ENCODE measurements around the gene TNFRSF25.

TNFRSF25 gene

GRCh38 chr1:6426972-6427350, 39.0 kb downstream of the TNFRSF25 start:
- Histone ChIP-seq H3K4me2 (ENCODE audit: insufficient read depth, low read length) (no peak overlapping the region), H3K9me3 (ENCODE audit: insufficient read depth, low read length, severe bottlenecking) (no peaks in the 10 kb centered on the region), H3K9ac (ENCODE audit: low read depth, low read length) (no peak overlapping the region), H2AFZ (ENCODE audit: low read depth, low read length) (no peak overlapping the region), H3K4me3 (ENCODE audit: low read depth in 1 of 2, low read length in 2 of 2) (no peak overlapping the region), H3K79me2 (ENCODE audit: insufficient read depth, low read length) (no peaks in the 10 kb centered on the region), H3K36me3 (ENCODE audit: insufficient read depth, low read length) (no peaks in the 10 kb centered on the region), H3K4me1 (ENCODE audit: insufficient read depth, low read length) (peaks cover 4% of the 10 kb centered on the region; the same call in 1 of the 2 replicates), H4K20me1 (ENCODE audit: insufficient read depth, low read length) (peaks cover 3% of the 10 kb centered on the region; the same call in 1 of the 2 replicates), H3K27me3 (ENCODE audit: insufficient read depth, low read length, poor library complexity) (peaks cover 7% of the 10 kb centered on the region), H3K27ac (ENCODE audit: low read length) (no peak overlapping the region)
- TF ChIP-seq, protein P1, sequence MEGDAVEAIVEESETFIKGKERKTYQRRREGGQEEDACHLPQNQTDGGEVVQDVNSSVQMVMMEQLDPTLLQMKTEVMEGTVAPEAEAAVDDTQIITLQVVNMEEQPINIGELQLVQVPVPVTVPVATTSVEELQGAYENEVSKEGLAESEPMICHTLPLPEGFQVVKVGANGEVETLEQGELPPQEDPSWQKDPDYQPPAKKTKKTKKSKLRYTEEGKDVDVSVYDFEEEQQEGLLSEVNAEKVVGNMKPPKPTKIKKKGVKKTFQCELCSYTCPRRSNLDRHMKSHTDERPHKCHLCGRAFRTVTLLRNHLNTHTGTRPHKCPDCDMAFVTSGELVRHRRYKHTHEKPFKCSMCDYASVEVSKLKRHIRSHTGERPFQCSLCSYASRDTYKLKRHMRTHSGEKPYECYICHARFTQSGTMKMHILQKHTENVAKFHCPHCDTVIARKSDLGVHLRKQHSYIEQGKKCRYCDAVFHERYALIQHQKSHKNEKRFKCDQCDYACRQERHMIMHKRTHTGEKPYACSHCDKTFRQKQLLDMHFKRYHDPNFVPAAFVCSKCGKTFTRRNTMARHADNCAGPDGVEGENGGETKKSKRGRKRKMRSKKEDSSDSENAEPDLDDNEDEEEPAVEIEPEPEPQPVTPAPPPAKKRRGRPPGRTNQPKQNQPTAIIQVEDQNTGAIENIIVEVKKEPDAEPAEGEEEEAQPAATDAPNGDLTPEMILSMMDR (IDR thresholded peaks at IDR 0.05; ENCODE audit: borderline replicate concordance, extremely low read depth, low read length, poor library complexity, severe bottlenecking) = no peak
- no peak for TF ChIP-seq EZH2 (IDR thresholded peaks at IDR 0.05; ENCODE audit: borderline replicate concordance, low read depth, low read length, severe bottlenecking)
- DNase-seq (no peak), ATAC-seq (ENCODE audit: insufficient read depth, low read depth) (no peak)

DNA sequence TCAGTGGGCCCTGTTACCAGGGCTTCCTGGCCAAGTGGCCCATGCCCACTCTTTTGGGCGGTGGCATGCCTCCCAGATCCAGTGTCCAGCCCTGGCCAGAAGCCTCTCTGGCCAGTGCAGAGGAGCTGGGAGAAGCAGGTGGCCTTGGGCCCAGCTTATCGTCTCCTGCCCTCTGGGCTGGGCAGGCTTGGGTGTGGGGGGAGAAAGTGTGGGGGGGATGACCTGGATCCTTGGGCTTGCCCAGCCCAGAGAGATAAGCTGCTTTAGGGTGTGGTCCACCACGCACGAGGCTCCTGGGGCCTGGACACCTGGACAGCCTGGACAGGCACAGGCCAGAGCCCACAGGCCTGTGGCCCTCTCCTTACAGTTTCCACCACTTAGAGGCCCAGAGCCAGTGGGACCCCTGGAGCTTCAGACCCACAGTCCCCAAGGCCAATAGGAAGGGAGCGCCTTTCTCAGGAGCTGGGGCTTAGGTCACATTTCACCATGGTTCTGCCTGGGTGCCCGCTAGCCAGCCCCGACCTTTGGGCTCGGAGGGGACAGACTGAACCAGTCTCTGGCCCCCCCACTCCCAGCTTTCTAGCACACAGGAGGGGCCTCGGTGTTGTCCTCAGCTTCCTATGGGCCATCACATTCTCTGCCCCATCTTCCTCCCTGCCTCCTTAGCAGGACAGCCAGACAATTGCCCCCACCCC, 39.5 kb downstream of the TNFRSF25 start:
- Histone ChIP-seq H4K20me1 (ENCODE audit: insufficient read depth, low read length) (peaks cover 3% of the 10 kb centered on the region; the same call in 1 of the 2 replicates), H3K9ac (ENCODE audit: low read depth, low read length) (no peak overlapping the region), H3K4me2 (ENCODE audit: insufficient read depth, low read length) (no peak overlapping the region), H3K4me3 (ENCODE audit: low read depth in 1 of 2, low read length in 2 of 2) (no peak overlapping the region), H3K36me3 (ENCODE audit: insufficient read depth, low read length) (no peaks in the 10 kb centered on the region), H2AFZ (ENCODE audit: low read depth, low read length) (no peak overlapping the region), H3K4me1 (ENCODE audit: insufficient read depth, low read length) (peaks cover 4% of the 10 kb centered on the region; the same call in 1 of the 2 replicates), H3K79me2 (ENCODE audit: insufficient read depth, low read length) (no peaks in the 10 kb centered on the region), H3K27me3 (ENCODE audit: insufficient read depth, low read length, poor library complexity) (peaks cover 10% of the 10 kb centered on the region), H3K27ac (ENCODE audit: low read length) (no peak overlapping the region), H3K9me3 (ENCODE audit: insufficient read depth, low read length, severe bottlenecking) (no peaks in the 10 kb centered on the region)
- DNase-seq = no peak
- no peak for ATAC-seq (ENCODE audit: insufficient read depth, low read depth)
- TF ChIP-seq, protein P1 (IDR thresholded peaks at IDR 0.05; ENCODE audit: borderline replicate concordance, extremely low read depth, low read length, poor library complexity, severe bottlenecking) = no peak
- TF ChIP-seq EZH2 (IDR thresholded peaks at IDR 0.05; ENCODE audit: borderline replicate concordance, low read depth, low read length, severe bottlenecking) = no peak

DNA sequence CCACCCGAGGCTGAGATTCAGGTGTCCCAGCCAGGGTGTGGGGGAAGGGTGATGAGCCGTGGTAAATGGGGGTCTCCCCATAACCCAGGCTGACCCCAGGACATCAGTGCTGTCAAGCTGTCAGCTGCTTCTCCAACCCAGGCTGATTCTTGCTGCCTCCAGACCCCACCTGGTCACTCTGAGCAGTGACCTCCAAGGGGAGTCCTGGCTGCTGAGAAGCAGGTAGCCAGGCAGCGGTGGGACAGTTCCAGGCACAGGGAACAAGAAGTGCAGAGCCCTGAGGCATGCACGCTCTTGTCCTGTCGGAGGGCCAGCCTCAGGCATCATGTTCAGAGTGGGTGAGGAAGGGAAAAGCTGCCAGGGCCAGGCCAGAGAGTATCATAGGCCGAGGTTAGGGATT, 40.3 kb downstream of the TNFRSF25 start:
- Histone ChIP-seq H3K9me3 (ENCODE audit: insufficient read depth, low read length, severe bottlenecking) (no peaks in the 10 kb centered on the region), H3K27me3 (ENCODE audit: insufficient read depth, low read length, poor library complexity) (peaks cover 8% of the 10 kb centered on the region), H4K20me1 (ENCODE audit: insufficient read depth, low read length) (no peaks in the 10 kb centered on the region; the same call in 1 of the 2 replicates), H2AFZ (ENCODE audit: low read depth, low read length) (no peak overlapping the region), H3K9ac (ENCODE audit: low read depth, low read length) (no peak overlapping the region), H3K36me3 (ENCODE audit: insufficient read depth, low read length) (no peaks in the 10 kb centered on the region), H3K4me2 (ENCODE audit: insufficient read depth, low read length) (no peak overlapping the region), H3K27ac (ENCODE audit: low read length) (no peak overlapping the region), H3K4me3 (ENCODE audit: low read depth in 1 of 2, low read length in 2 of 2) (no peak overlapping the region), H3K4me1 (ENCODE audit: insufficient read depth, low read length) (peaks cover 4% of the 10 kb centered on the region; the same call in 1 of the 2 replicates), H3K79me2 (ENCODE audit: insufficient read depth, low read length) (no peaks in the 10 kb centered on the region)
- ATAC-seq (ENCODE audit: insufficient read depth, low read depth) (no peak), DNase-seq (no peak)
- TF ChIP-seq, protein P1 (IDR thresholded peaks at IDR 0.05; ENCODE audit: borderline replicate concordance, extremely low read depth, low read length, poor library complexity, severe bottlenecking) = no peak
- TF ChIP-seq EZH2 (IDR thresholded peaks at IDR 0.05; ENCODE audit: borderline replicate concordance, low read depth, low read length, severe bottlenecking) = no peak

Data from DND-41 (cell line).